ENCODE measurements around the gene RARA.

RARA gene

GRCh38 chr17:40355804-40356758, 47.1 kb downstream of the RARA start:
- no peak overlapping the region for H3K4me3 ChIP-seq (ENCODE audit: low read length)
- H3K27ac ChIP-seq (ENCODE audit: low read depth, low read length), result peak overlapping the region; percentile 7
- H3K4me1 ChIP-seq (ENCODE audit: control insufficient read depth, insufficient read depth, low read length), result peaks cover 10% of the 10 kb centered on the region
- H3K36me3 ChIP-seq (ENCODE audit: control insufficient read depth, insufficient read depth, low read length), result peaks cover 13% of the 10 kb centered on the region
- no peaks in the 10 kb centered on the region for H3K27me3 ChIP-seq (ENCODE audit: control insufficient read depth, insufficient read depth, low read length)
- H3K9ac ChIP-seq (ENCODE audit: low read length), result no peak overlapping the region

GRCh38 chr17:40356990-40357881, 48.3 kb downstream of the RARA start:
- H3K4me3 ChIP-seq (ENCODE audit: low read length), result no peak overlapping the region
- H3K4me1 ChIP-seq (ENCODE audit: control insufficient read depth, insufficient read depth, low read length), result peaks cover 10% of the 10 kb centered on the region
- H3K27me3 ChIP-seq (ENCODE audit: control insufficient read depth, insufficient read depth, low read length), result no peaks in the 10 kb centered on the region
- H3K36me3 ChIP-seq (ENCODE audit: control insufficient read depth, insufficient read depth, low read length), result peaks cover 10% of the 10 kb centered on the region
- no peak overlapping the region for H3K27ac ChIP-seq (ENCODE audit: low read depth, low read length)
- H3K9ac ChIP-seq (ENCODE audit: low read length), result no peak overlapping the region

- H3K9ac ChIP-seq (ENCODE audit: low read length), result no peak overlapping the region
- no peak overlapping the region for H3K4me3 ChIP-seq (ENCODE audit: low read length)
- no peaks in the 10 kb centered on the region for H3K36me3 ChIP-seq (ENCODE audit: control insufficient read depth, insufficient read depth, low read length)
- no peak overlapping the region for H3K27ac ChIP-seq (ENCODE audit: low read depth, low read length)
- H3K4me1 ChIP-seq (ENCODE audit: control insufficient read depth, insufficient read depth, low read length), result peaks cover 10% of the 10 kb centered on the region
- H3K27me3 ChIP-seq (ENCODE audit: control insufficient read depth, insufficient read depth, low read length), result no peaks in the 10 kb centered on the region
Observed at GRCh38 chr17:40358323-40359038, 49.5 kb downstream of the RARA start.

GRCh38 chr17:40360091-40360490, 51.1 kb downstream of the RARA start:
- no peak overlapping the region for H3K9ac ChIP-seq (ENCODE audit: low read length)
- no peak overlapping the region for H3K27ac ChIP-seq (ENCODE audit: low read depth, low read length)
- H3K4me3 ChIP-seq (ENCODE audit: low read length), result no peak overlapping the region
- no peaks in the 10 kb centered on the region for H3K36me3 ChIP-seq (ENCODE audit: control insufficient read depth, insufficient read depth, low read length)
- peaks cover 3% of the 10 kb centered on the region for H3K27me3 ChIP-seq (ENCODE audit: control insufficient read depth, insufficient read depth, low read length)
- peaks cover 7% of the 10 kb centered on the region for H3K4me1 ChIP-seq (ENCODE audit: control insufficient read depth, insufficient read depth, low read length)

GRCh38 chr17:40361063-40361924, 52.3 kb downstream of the RARA start:
- Histone ChIP-seq H3K27ac (ENCODE audit: low read depth, low read length) (no peak overlapping the region), H3K9ac (ENCODE audit: low read length) (no peak overlapping the region), H3K4me3 (ENCODE audit: low read length) (no peak overlapping the region), H3K4me1 (ENCODE audit: control insufficient read depth, insufficient read depth, low read length) (peaks cover 2% of the 10 kb centered on the region), H3K36me3 (ENCODE audit: control insufficient read depth, insufficient read depth, low read length) (no peaks in the 10 kb centered on the region), H3K27me3 (ENCODE audit: control insufficient read depth, insufficient read depth, low read length) (peaks cover 3% of the 10 kb centered on the region)

- H3K4me1 ChIP-seq (ENCODE audit: control insufficient read depth, insufficient read depth, low read length), result peaks cover 2% of the 10 kb centered on the region
- H3K4me3 ChIP-seq (ENCODE audit: low read length), result peak overlapping the region; percentile 78
Observed at GRCh38 chr17:40361925-40362695, 53.1 kb downstream of the RARA start.

GRCh38 chr17:40362696-40363110, 53.7 kb downstream of the RARA start:
- H3K4me3 ChIP-seq (ENCODE audit: low read length), result peak overlapping the region; percentile 78
- no peak overlapping the region for H3K9ac ChIP-seq (ENCODE audit: low read length)
- peaks cover 2% of the 10 kb centered on the region for H3K4me1 ChIP-seq (ENCODE audit: control insufficient read depth, insufficient read depth, low read length)
- H3K36me3 ChIP-seq (ENCODE audit: control insufficient read depth, insufficient read depth, low read length), result no peaks in the 10 kb centered on the region
- H3K27me3 ChIP-seq (ENCODE audit: control insufficient read depth, insufficient read depth, low read length), result peaks cover 3% of the 10 kb centered on the region
- no peak overlapping the region for H3K27ac ChIP-seq (ENCODE audit: low read depth, low read length)

More at GRCh38 chr17:40361925-40362695, 53.1 kb downstream of the RARA start:
- no peak overlapping the region for H3K9ac ChIP-seq (ENCODE audit: low read length)
- no peak overlapping the region for H3K27ac ChIP-seq (ENCODE audit: low read depth, low read length)
- H3K27me3 ChIP-seq (ENCODE audit: control insufficient read depth, insufficient read depth, low read length), result peaks cover 3% of the 10 kb centered on the region
- no peaks in the 10 kb centered on the region for H3K36me3 ChIP-seq (ENCODE audit: control insufficient read depth, insufficient read depth, low read length)

GRCh38 chr17:40363111-40363827, 54.3 kb downstream of the RARA start:
- Histone ChIP-seq H3K27me3 (ENCODE audit: control insufficient read depth, insufficient read depth, low read length) (peaks cover 3% of the 10 kb centered on the region), H3K4me3 (ENCODE audit: low read length) (peak overlapping the region; percentile 78), H3K4me1 (ENCODE audit: control insufficient read depth, insufficient read depth, low read length) (peaks cover 2% of the 10 kb centered on the region), H3K27ac (ENCODE audit: low read depth, low read length) (no peak overlapping the region), H3K36me3 (ENCODE audit: control insufficient read depth, insufficient read depth, low read length) (no peaks in the 10 kb centered on the region), H3K9ac (ENCODE audit: low read length) (no peak overlapping the region)

GRCh38 chr17:40364121-40364861, 55.3 kb downstream of the RARA start, which contains the start of gene GJD3:
Gene GJD3, minus strand, starts transcription at chr17:40364737. Its CDS starts 922 bp downstream, at chr17:40363815.
- H3K27ac ChIP-seq (ENCODE audit: low read depth, low read length), result no peak within 1 kb of the TSS
- no peaks in the 10 kb centered on the region for H3K36me3 ChIP-seq (ENCODE audit: control insufficient read depth, insufficient read depth, low read length)
- no peak within 1 kb of the TSS for H3K9ac ChIP-seq (ENCODE audit: low read length)
- peaks cover 3% of the 10 kb centered on the region for H3K27me3 ChIP-seq (ENCODE audit: control insufficient read depth, insufficient read depth, low read length)
- H3K4me3 ChIP-seq (ENCODE audit: low read length), result peak within 1 kb of the TSS; percentile 78
- no peaks in the 10 kb centered on the region for H3K4me1 ChIP-seq (ENCODE audit: control insufficient read depth, insufficient read depth, low read length)

GRCh38 chr17:40364906-40365305, 55.9 kb downstream of the RARA start:
- Histone ChIP-seq H3K9ac (ENCODE audit: low read length) (no peak overlapping the region), H3K36me3 (ENCODE audit: control insufficient read depth, insufficient read depth, low read length) (no peaks in the 10 kb centered on the region)

More at GRCh38 chr17:40364906-40365305, 55.9 kb downstream of the RARA start:
- Histone ChIP-seq H3K27me3 (ENCODE audit: control insufficient read depth, insufficient read depth, low read length) (peaks cover 3% of the 10 kb centered on the region), H3K4me1 (ENCODE audit: control insufficient read depth, insufficient read depth, low read length) (no peaks in the 10 kb centered on the region), H3K4me3 (ENCODE audit: low read length) (peak overlapping the region; percentile 15), H3K27ac (ENCODE audit: low read depth, low read length) (no peak overlapping the region)
